Hematopoietic multipotent progenitor cell (in vitro differentiated cells): ENCODE results near the gene RBMS3. TPM values are rescaled to one million over a fixed set of nuclear protein-coding genes. Genes with fewer than 3 reads are reported as not detected.

Experiments
- DNase-seq, 3 donors: peaks; one replicate each; pipeline ENCODE4 v3.0.0-alpha.2; 2011 to 2015; ENCODE audit warnings: low read depth in 2 of 3, low spot score in 2 of 3
- total RNA-seq: library from RNA; depleted of rRNA; stranded (reverse); fragments of >200 nt; gene quantifications from one replicate; pipeline ENCODE4 v1.2.3, GENCODE V29; 2012

Gene RBMS3
- total RNA-seq, 1 donor, result under 0.01 TPM

GRCh38 chr3:29557825-29558224 is 277.0 kb downstream of the RBMS3 start:
- DNase-seq, result no peak

GRCh38 chr3:29559741-29560465 is 279.0 kb downstream of the RBMS3 start:
- DNase-seq, result no peak

- no peak for DNase-seq
Measured at GRCh38 chr3:29561651-29562149, 280.8 kb downstream of the RBMS3 start.

GRCh38 chr3:29565236-29565635 is 284.4 kb downstream of the RBMS3 start:
- DNase-seq, result no peak

GRCh38 chr3:29567501-29567900 is 286.6 kb downstream of the RBMS3 start:
- DNase-seq, result no peak

- DNase-seq, result no peak
Measured at GRCh38 chr3:29568355-29568754, 287.5 kb downstream of the RBMS3 start.

GRCh38 chr3:29576181-29576580 is 295.3 kb downstream of the RBMS3 start:
- no peak for DNase-seq

- DNase-seq, result no peak
Measured at GRCh38 chr3:29576675-29577074, 295.8 kb downstream of the RBMS3 start.

- DNase-seq, result no peak
Measured at GRCh38 chr3:29577250-29577649, 296.4 kb downstream of the RBMS3 start.

- no peak for DNase-seq
Measured at GRCh38 chr3:29581311-29581710, 300.4 kb downstream of the RBMS3 start.

- DNase-seq, result no peak
Measured at GRCh38 chr3:29582273-29582672, 301.4 kb downstream of the RBMS3 start.

- DNase-seq, result no peak
Measured at GRCh38 chr3:29583861-29584260, 303.0 kb downstream of the RBMS3 start.

- no peak for DNase-seq
Measured at GRCh38 chr3:29585368-29585767, 304.5 kb downstream of the RBMS3 start.

GRCh38 chr3:29587340-29587739 is 306.5 kb downstream of the RBMS3 start:
- DNase-seq, result no peak

GRCh38 chr3:29590012-29590411 is 309.1 kb downstream of the RBMS3 start:
- no peak for DNase-seq

GRCh38 chr3:29590461-29590860 is 309.6 kb downstream of the RBMS3 start:
- DNase-seq, result no peak

GRCh38 chr3:29591579-29591978 is 310.7 kb downstream of the RBMS3 start:
- no peak for DNase-seq

- no peak for DNase-seq
Measured at GRCh38 chr3:29593802-29594201, 312.9 kb downstream of the RBMS3 start.

- no peak for DNase-seq
Measured at GRCh38 chr3:29594261-29594660, 313.4 kb downstream of the RBMS3 start.

GRCh38 chr3:29597376-29598008 is 316.6 kb downstream of the RBMS3 start:
- DNase-seq, result no peak

- no peak for DNase-seq
Measured at GRCh38 chr3:29601861-29602585, 321.2 kb downstream of the RBMS3 start.

GRCh38 chr3:29605845-29606244 is 325.0 kb downstream of the RBMS3 start:
- DNase-seq, result no peak
